WTC11 (cell line): ENCODE measurements around the gene STARD13. TPM values are rescaled to one million over a fixed set of nuclear protein-coding genes. Genes with fewer than 3 reads are reported as not detected.

Experiments
- ATAC-seq: fragments of 200-7000 bp; cut with Tn5 transposase; 2 replicates; pipeline ENCODE4 v1.10.0; 2021; ENCODE audit warnings: mild to moderate bottlenecking, moderate library complexity
- CTCF ChIA-PET: fragments of 300-600 bp; sonication (Branson Sonifier 250); formaldehyde crosslinking; loops from one replicate; lab custom pipeline; 2021; ENCODE audit warnings: antibody characterized with exemption; lab: Charles Lee
- POLR2A ChIA-PET: fragments of 350-600 bp; sonication (Branson Sonifier 250); formaldehyde crosslinking; loops from one replicate; lab custom pipeline; 2021; ENCODE audit warnings: antibody characterized with exemption; lab: Charles Lee
- DNase-seq: peaks from one replicate; pipeline ENCODE4 v3.0.0; 2021; ENCODE audit warnings: low spot score
- H3K27ac Mint-ChIP-seq: 2 replicates; pipeline ENCODE4 v1.8.0; 2021; ENCODE audit warnings: mixed read lengths
- H3K27me3 Mint-ChIP-seq: 2 replicates; pipeline ENCODE4 v1.8.0; 2021; ENCODE audit warnings: low read depth, mild to moderate bottlenecking, moderate library complexity, mixed read lengths
- H3K36me3 Mint-ChIP-seq: 2 replicates; pipeline ENCODE4 v1.8.0; 2021; ENCODE audit warnings: mixed read lengths
- H3K4me1 Mint-ChIP-seq: 2 replicates; pipeline ENCODE4 v1.8.0; 2022; ENCODE audit warnings: mixed read lengths
- H3K4me3 Mint-ChIP-seq: 2 replicates; pipeline ENCODE4 v1.8.0; 2021; ENCODE audit warnings: mild to moderate bottlenecking, moderate library complexity, mixed read lengths
- H3K9me3 Mint-ChIP-seq: 2 replicates; pipeline ENCODE4 v1.8.0; 2021; ENCODE audit warnings: mixed read lengths
- ATF1 ChIP-seq: sonication (generic); formaldehyde crosslinking; IDR thresholded peaks from 2 replicates; pipeline ENCODE4 v1.8.1; 2023; ENCODE audit warnings: mild to moderate bottlenecking, moderate library complexity, missing genetic modification reagents
- CREM ChIP-seq: sonication (generic); formaldehyde crosslinking; IDR thresholded peaks from 2 replicates; pipeline ENCODE4 v1.8.1; 2022; ENCODE audit warnings: mild to moderate bottlenecking, missing genetic modification reagents, moderate library complexity
- MXD4 ChIP-seq: fragments of 250-450 bp; sonication (Bioruptor Pico); IDR thresholded peaks from 2 replicates; pipeline ENCODE4 v1.8.0; 2021; ENCODE audit warnings: mild to moderate bottlenecking, moderate library complexity, borderline replicate concordance
- RORB ChIP-seq: fragments of 250-450 bp; sonication (Bioruptor Pico); IDR thresholded peaks from 2 replicates; pipeline ENCODE4 v1.9.0; 2021; ENCODE audit warnings: mild to moderate bottlenecking
- ZBTB21 ChIP-seq: sonication (generic); formaldehyde crosslinking; IDR thresholded peaks from 2 replicates; pipeline ENCODE4 v1.8.1; 2023; ENCODE audit warnings: mild to moderate bottlenecking, missing genetic modification reagents, borderline replicate concordance
- ZNF423 ChIP-seq: fragments of 250-450 bp; sonication (Bioruptor Pico); IDR thresholded peaks from 2 replicates; pipeline ENCODE4 v2.1.2; 2022; ENCODE audit warnings: mild to moderate bottlenecking, moderate library complexity
- total RNA-seq: library from RNA; stranded (reverse); gene quantifications from 3 replicates; pipeline ENCODE4 v1.2.3, GENCODE V29; 2021
- TF ChIP-seq, protein P1 (sequence below): fragments of 250-450 bp; sonication (Bioruptor Pico); conservative IDR thresholded peaks from 2 replicates; pipeline ENCODE4 v1.9.0; 2021; ENCODE audit warnings: mild to moderate bottlenecking
- TF ChIP-seq, protein P2 (sequence below): fragments of 250-450 bp; sonication (Bioruptor Pico); IDR thresholded peaks from 2 replicates; pipeline ENCODE4 v1.9.0; 2021; ENCODE audit warnings: mild to moderate bottlenecking
- TF ChIP-seq, protein P3 (sequence below): fragments of 250-450 bp; sonication (Bioruptor Pico); IDR thresholded peaks from 2 replicates; pipeline ENCODE4 v1.9.0; 2021; ENCODE audit warnings: mild to moderate bottlenecking, borderline replicate concordance
- TF ChIP-seq, protein P4 (sequence below): fragments of 250-450 bp; sonication (Bioruptor Pico); IDR thresholded peaks from 2 replicates; pipeline ENCODE4 v1.8.0; 2021; ENCODE audit warnings: mild to moderate bottlenecking
- TF ChIP-seq, protein P5 (sequence below): sonication (generic); formaldehyde crosslinking; IDR thresholded peaks from 2 replicates; pipeline ENCODE4 v1.8.0; 2022; ENCODE audit warnings: mild to moderate bottlenecking, missing genetic modification reagents
- TF ChIP-seq, protein P6 (sequence below): sonication (generic); formaldehyde crosslinking; IDR thresholded peaks from 2 replicates; pipeline ENCODE4 v1.8.0; 2023; ENCODE audit warnings: missing genetic modification reagents
- TF ChIP-seq, protein P7 (sequence below): sonication (generic); formaldehyde crosslinking; IDR thresholded peaks from 2 replicates; pipeline ENCODE4 v1.8.1; 2022; ENCODE audit warnings: mild to moderate bottlenecking, missing genetic modification reagents, moderate library complexity, borderline replicate concordance
- TF ChIP-seq, protein P8 (sequence below): sonication (generic); formaldehyde crosslinking; IDR thresholded peaks from 2 replicates; pipeline ENCODE4 v1.8.1; 2022; ENCODE audit warnings: low read depth, mild to moderate bottlenecking, moderate library complexity, missing genetic modification reagents, borderline replicate concordance

Gene STARD13
- total RNA-seq, 1 experiment from 2014 or later: 4.4 TPM

DNA sequence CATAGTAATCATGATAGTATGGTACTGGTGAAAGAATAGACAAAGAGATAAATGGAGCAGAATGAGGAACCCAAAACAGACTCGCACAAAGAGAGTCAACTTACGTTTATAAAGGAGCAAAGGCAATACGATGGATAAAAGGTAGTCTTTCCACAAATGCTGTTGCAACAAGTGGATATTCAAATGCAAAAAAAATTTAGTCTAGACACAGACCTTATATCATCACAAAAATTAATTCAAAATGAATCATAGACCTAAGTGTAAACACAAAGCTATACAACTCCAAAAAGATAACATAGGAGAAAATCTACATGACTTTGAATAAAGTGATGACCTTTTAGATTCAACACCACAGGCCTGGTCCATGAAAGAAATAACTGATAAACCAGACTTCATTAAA lies 137.7 kb downstream of the STARD13 start (continued):
- TF ChIP-seq, protein P1, sequence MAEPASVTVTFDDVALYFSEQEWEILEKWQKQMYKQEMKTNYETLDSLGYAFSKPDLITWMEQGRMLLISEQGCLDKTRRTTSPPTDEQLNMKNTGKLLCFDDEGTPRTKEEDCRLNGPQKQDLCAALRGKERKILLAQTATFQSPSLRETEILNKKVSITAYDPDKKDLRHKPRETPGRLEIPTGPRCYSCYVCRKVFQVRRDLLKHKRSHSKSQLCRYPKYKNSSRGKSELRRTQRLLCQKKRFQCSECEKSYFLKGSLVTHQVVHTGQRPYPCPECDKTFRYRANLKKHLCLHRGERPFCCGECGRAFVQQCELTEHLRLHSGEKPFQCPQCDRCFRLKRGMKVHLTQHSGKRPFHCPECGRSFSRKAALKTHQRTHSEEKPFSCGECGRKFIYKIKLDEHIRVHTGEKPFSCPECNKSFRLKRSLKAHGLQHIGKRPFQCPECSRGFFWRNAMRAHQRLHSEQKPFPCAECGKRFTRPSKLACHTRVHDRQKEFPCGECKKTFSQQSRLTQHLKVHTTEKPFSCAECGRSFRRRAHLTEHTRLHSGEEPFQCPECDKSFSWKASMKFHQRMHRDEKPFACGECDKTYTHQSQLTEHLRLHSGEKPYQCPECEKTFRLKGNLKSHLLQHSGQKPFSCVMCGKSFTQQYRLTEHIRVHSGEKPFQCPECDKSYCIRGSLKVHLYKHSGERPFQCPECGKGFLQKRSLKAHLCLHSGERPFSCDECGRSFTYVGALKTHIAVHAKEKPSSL (CRISPR knock-in tag): no peak
- no peak for TF ChIP-seq MXD4 (CRISPR knock-in tag)

DNA sequence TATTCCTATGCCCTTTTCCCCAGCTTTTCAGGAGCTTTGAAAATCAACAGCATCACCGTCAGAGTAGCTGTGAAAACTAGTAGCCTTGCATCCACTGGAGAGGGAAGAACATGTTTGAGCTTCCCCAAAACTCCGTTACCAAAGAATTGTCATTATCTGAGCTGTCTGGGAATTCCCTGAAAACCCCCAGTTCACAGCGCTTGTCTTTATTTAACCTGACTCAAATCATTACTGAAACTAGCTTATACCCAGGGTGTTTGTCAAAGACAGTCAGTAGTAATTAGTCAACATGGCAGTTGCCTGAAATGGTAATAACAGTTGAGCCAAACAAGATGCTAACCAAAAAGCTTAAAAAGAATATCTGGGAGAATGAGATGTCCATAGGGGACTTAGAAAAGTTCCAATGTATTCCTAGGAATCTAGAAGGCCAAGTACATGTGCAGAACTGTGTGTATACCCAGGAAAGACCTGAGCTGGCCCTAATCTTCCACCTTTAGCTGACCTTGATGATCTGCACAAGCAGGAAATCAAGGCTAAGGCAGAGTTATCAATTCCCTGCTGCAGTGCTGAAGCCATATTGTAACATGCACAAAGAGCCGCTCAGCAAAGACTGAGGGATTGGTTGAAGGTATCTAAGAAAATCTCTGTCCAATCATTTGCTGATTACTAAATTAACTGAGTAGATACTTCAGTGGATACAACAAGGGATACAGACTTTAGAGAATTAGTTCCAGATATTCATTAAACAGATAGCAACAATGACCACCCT lies 138.5 kb downstream of the STARD13 start:
- H3K4me1 Mint-ChIP-seq: no peaks in the 10 kb centered on the region
- H3K4me3 Mint-ChIP-seq: no peak overlapping the region
- ChIA-PET CTCF (no interaction called here), POLR2A (no interaction called here)
- no peaks in the 10 kb centered on the region for H3K27me3 Mint-ChIP-seq
- H3K9me3 Mint-ChIP-seq: peaks cover 21% of the 10 kb centered on the region
- H3K27ac Mint-ChIP-seq: no peak overlapping the region
- peaks cover 9% of the 10 kb centered on the region; the same call in 1 of the 2 replicates for H3K36me3 Mint-ChIP-seq
- DNase-seq (no peak), ATAC-seq (no peak)
- TF ChIP-seq, protein P2, sequence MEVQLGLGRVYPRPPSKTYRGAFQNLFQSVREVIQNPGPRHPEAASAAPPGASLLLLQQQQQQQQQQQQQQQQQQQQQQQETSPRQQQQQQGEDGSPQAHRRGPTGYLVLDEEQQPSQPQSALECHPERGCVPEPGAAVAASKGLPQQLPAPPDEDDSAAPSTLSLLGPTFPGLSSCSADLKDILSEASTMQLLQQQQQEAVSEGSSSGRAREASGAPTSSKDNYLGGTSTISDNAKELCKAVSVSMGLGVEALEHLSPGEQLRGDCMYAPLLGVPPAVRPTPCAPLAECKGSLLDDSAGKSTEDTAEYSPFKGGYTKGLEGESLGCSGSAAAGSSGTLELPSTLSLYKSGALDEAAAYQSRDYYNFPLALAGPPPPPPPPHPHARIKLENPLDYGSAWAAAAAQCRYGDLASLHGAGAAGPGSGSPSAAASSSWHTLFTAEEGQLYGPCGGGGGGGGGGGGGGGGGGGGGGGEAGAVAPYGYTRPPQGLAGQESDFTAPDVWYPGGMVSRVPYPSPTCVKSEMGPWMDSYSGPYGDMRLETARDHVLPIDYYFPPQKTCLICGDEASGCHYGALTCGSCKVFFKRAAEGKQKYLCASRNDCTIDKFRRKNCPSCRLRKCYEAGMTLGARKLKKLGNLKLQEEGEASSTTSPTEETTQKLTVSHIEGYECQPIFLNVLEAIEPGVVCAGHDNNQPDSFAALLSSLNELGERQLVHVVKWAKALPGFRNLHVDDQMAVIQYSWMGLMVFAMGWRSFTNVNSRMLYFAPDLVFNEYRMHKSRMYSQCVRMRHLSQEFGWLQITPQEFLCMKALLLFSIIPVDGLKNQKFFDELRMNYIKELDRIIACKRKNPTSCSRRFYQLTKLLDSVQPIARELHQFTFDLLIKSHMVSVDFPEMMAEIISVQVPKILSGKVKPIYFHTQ (CRISPR knock-in tag): no peak
- TF ChIP-seq, protein P3, sequence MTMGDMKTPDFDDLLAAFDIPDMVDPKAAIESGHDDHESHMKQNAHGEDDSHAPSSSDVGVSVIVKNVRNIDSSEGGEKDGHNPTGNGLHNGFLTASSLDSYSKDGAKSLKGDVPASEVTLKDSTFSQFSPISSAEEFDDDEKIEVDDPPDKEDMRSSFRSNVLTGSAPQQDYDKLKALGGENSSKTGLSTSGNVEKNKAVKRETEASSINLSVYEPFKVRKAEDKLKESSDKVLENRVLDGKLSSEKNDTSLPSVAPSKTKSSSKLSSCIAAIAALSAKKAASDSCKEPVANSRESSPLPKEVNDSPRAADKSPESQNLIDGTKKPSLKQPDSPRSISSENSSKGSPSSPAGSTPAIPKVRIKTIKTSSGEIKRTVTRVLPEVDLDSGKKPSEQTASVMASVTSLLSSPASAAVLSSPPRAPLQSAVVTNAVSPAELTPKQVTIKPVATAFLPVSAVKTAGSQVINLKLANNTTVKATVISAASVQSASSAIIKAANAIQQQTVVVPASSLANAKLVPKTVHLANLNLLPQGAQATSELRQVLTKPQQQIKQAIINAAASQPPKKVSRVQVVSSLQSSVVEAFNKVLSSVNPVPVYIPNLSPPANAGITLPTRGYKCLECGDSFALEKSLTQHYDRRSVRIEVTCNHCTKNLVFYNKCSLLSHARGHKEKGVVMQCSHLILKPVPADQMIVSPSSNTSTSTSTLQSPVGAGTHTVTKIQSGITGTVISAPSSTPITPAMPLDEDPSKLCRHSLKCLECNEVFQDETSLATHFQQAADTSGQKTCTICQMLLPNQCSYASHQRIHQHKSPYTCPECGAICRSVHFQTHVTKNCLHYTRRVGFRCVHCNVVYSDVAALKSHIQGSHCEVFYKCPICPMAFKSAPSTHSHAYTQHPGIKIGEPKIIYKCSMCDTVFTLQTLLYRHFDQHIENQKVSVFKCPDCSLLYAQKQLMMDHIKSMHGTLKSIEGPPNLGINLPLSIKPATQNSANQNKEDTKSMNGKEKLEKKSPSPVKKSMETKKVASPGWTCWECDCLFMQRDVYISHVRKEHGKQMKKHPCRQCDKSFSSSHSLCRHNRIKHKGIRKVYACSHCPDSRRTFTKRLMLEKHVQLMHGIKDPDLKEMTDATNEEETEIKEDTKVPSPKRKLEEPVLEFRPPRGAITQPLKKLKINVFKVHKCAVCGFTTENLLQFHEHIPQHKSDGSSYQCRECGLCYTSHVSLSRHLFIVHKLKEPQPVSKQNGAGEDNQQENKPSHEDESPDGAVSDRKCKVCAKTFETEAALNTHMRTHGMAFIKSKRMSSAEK: no peak
- TF ChIP-seq ATF1 (CRISPR knock-in tag): no peak
- TF ChIP-seq, protein P4, sequence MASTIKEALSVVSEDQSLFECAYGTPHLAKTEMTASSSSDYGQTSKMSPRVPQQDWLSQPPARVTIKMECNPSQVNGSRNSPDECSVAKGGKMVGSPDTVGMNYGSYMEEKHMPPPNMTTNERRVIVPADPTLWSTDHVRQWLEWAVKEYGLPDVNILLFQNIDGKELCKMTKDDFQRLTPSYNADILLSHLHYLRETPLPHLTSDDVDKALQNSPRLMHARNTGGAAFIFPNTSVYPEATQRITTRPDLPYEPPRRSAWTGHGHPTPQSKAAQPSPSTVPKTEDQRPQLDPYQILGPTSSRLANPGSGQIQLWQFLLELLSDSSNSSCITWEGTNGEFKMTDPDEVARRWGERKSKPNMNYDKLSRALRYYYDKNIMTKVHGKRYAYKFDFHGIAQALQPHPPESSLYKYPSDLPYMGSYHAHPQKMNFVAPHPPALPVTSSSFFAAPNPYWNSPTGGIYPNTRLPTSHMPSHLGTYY (CRISPR knock-in tag): no peak
- TF ChIP-seq, protein P5, sequence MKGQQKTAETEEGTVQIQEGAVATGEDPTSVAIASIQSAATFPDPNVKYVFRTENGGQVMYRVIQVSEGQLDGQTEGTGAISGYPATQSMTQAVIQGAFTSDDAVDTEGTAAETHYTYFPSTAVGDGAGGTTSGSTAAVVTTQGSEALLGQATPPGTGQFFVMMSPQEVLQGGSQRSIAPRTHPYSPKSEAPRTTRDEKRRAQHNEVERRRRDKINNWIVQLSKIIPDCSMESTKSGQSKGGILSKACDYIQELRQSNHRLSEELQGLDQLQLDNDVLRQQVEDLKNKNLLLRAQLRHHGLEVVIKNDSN (CRISPR knock-in tag): no peak
- TF ChIP-seq CREM: no peak
- TF ChIP-seq, protein P6, sequence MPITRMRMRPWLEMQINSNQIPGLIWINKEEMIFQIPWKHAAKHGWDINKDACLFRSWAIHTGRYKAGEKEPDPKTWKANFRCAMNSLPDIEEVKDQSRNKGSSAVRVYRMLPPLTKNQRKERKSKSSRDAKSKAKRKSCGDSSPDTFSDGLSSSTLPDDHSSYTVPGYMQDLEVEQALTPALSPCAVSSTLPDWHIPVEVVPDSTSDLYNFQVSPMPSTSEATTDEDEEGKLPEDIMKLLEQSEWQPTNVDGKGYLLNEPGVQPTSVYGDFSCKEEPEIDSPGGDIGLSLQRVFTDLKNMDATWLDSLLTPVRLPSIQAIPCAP: no peak
- no peak for TF ChIP-seq ZNF423 (CRISPR knock-in tag)
- no peak for TF ChIP-seq RORB (CRISPR knock-in tag)
- TF ChIP-seq ZBTB21: no peak
- TF ChIP-seq, protein P7, sequence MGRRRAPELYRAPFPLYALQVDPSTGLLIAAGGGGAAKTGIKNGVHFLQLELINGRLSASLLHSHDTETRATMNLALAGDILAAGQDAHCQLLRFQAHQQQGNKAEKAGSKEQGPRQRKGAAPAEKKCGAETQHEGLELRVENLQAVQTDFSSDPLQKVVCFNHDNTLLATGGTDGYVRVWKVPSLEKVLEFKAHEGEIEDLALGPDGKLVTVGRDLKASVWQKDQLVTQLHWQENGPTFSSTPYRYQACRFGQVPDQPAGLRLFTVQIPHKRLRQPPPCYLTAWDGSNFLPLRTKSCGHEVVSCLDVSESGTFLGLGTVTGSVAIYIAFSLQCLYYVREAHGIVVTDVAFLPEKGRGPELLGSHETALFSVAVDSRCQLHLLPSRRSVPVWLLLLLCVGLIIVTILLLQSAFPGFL (CRISPR knock-in tag): no peak
- TF ChIP-seq, protein P8, sequence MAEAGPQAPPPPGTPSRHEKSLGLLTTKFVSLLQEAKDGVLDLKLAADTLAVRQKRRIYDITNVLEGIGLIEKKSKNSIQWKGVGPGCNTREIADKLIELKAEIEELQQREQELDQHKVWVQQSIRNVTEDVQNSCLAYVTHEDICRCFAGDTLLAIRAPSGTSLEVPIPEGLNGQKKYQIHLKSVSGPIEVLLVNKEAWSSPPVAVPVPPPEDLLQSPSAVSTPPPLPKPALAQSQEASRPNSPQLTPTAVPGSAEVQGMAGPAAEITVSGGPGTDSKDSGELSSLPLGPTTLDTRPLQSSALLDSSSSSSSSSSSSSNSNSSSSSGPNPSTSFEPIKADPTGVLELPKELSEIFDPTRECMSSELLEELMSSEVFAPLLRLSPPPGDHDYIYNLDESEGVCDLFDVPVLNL (CRISPR knock-in tag): no peak
